Colonic mucosa (tissue), 4 donors: ENCODE data around the gene ATP6V1G3. TPM values are rescaled to one million over a fixed set of nuclear protein-coding genes. Genes with fewer than 3 reads are reported as not detected.
"Not testable (repeated sequence)": the region's sequence is repeated elsewhere in the genome, so short reads cannot be mapped to it uniquely, and the experiment has no call there.

Experiments used
- DNase-seq: peaks from one replicate; pipeline ENCODE4 v3.0.0-alpha.2; 2020
- H3K27ac ChIP-seq: fragments of 200-600 bp; one replicate; pipeline ENCODE4 v1.8.0; 2021
- H3K27me3 ChIP-seq: fragments of 200-600 bp; one replicate; pipeline ENCODE4 v1.8.0; 2021
- H3K36me3 ChIP-seq: fragments of 200-600 bp; one replicate; pipeline ENCODE4 v1.8.0; 2021
- H3K4me1 ChIP-seq: fragments of 200-600 bp; one replicate; pipeline ENCODE4 v1.8.0; 2021; ENCODE audit warnings: mild to moderate bottlenecking
- H3K4me3 ChIP-seq: fragments of 200-600 bp; one replicate; pipeline ENCODE4 v1.8.0; 2021
- H3K9ac ChIP-seq, 2 donors: one replicate each; pipeline ENCODE4 v1.7.0; 2013; ENCODE audit warnings: control low read depth in 2 of 2, low read depth in 2 of 2, low read length in 2 of 2
- H3K9me3 ChIP-seq: fragments of 200-600 bp; one replicate; pipeline ENCODE4 v1.8.0; 2021
- CTCF ChIP-seq: fragments of 200-600 bp; IDR thresholded peaks from one replicate; pipeline ENCODE4 v1.8.0; 2022; ENCODE audit warnings: antibody characterized with exemption, mild to moderate bottlenecking
- intact Hi-C: fragments of 100-400 bp; cut with DNase I; formaldehyde crosslinking; loops from one replicate; pipeline ENCODE4 v1.14.1; 2022
- total RNA-seq, 2 donors: library from RNA; stranded (reverse); fragmentation: NEBNext Ultra II Directional in 1 of 2; extraction: Animal tissue kit (Norgen Biotek cat#: 25700) in 1 of 2; gene quantifications; one replicate each; pipeline ENCODE4 v1.2.1, GENCODE V29; 2021
- donor health status: healthy.
- donor health status: DM: no; HTN: no; CAD: no.
- donor health status: DM: no; HTN: no; CAD: no.

The ATP6V1G3 gene
- total RNA-seq, 2 donors from 2014 or later: not detected

- Histone ChIP-seq H3K36me3 (no peaks in the 10 kb centered on the region), H3K27ac (no peak overlapping the region), H3K4me1 (no peaks in the 10 kb centered on the region), H3K9me3 (no peaks in the 10 kb centered on the region), H3K27me3 (no peaks in the 10 kb centered on the region), H3K4me3 (no peak overlapping the region), H3K9ac (no peak overlapping the region)
- TF ChIP-seq CTCF: no peak
- DNase-seq: no peak
- intact Hi-C loops: no loop called here
These were observed 53.6 kb downstream of the ATP6V1G3 start for GRCh38 chr1:198486903-198487302.

- H3K4me1 ChIP-seq: no peaks in the 10 kb centered on the region
- H3K9ac ChIP-seq: no peak overlapping the region
- no peaks in the 10 kb centered on the region for H3K27me3 ChIP-seq
- no peaks in the 10 kb centered on the region for H3K9me3 ChIP-seq
- no peaks in the 10 kb centered on the region for H3K36me3 ChIP-seq
- no peak overlapping the region for H3K27ac ChIP-seq
- no peak for DNase-seq
- no peak for TF ChIP-seq CTCF
- H3K4me3 ChIP-seq: no peak overlapping the region
- intact Hi-C loops: no loop called here
These were observed 56.8 kb downstream of the ATP6V1G3 start for GRCh38 chr1:198483645-198484044.

- no peaks in the 10 kb centered on the region for H3K9me3 ChIP-seq
- H3K4me1 ChIP-seq: no peaks in the 10 kb centered on the region
- intact Hi-C loops: no loop called here
- no peak overlapping the region for H3K9ac ChIP-seq
- no peak overlapping the region for H3K4me3 ChIP-seq
- H3K36me3 ChIP-seq: no peaks in the 10 kb centered on the region
- no peak for DNase-seq
- H3K27ac ChIP-seq: no peak overlapping the region
- no peaks in the 10 kb centered on the region for H3K27me3 ChIP-seq
- no peak for TF ChIP-seq CTCF
These were observed 57.5 kb downstream of the ATP6V1G3 start for GRCh38 chr1:198483006-198483405.

GRCh38 chr1:198481661-198482060 lies 58.8 kb downstream of the ATP6V1G3 start:
- Histone ChIP-seq H3K36me3 (no peaks in the 10 kb centered on the region), H3K27ac (no peak overlapping the region), H3K27me3 (no peaks in the 10 kb centered on the region)

GRCh38 chr1:198480876-198481275 lies 59.6 kb downstream of the ATP6V1G3 start:
- Histone ChIP-seq H3K36me3 (no peaks in the 10 kb centered on the region), H3K27ac (no peak overlapping the region), H3K9ac (no peak overlapping the region), H3K4me1 (no peaks in the 10 kb centered on the region), H3K4me3 (no peak overlapping the region), H3K27me3 (no peaks in the 10 kb centered on the region), H3K9me3 (no peaks in the 10 kb centered on the region)
- DNase-seq: no peak
- intact Hi-C loops: no loop called here
- no peak for TF ChIP-seq CTCF

More at GRCh38 chr1:198481661-198482060, 58.8 kb downstream of the ATP6V1G3 start:
- intact Hi-C loops: no loop called here
- Histone ChIP-seq H3K4me3 (no peak overlapping the region), H3K9ac (no peak overlapping the region), H3K9me3 (no peaks in the 10 kb centered on the region), H3K4me1 (no peaks in the 10 kb centered on the region)
- no peak for DNase-seq
- TF ChIP-seq CTCF: no peak

- H3K4me3 ChIP-seq: not testable (repeated sequence)
These were observed 63.1 kb downstream of the ATP6V1G3 start for GRCh38 chr1:198477354-198477753.

More at GRCh38 chr1:198477354-198477753, 63.1 kb downstream of the ATP6V1G3 start:
- H3K36me3 ChIP-seq, H3K27ac ChIP-seq, H3K4me1 ChIP-seq, intact Hi-C loops, DNase-seq, H3K27me3 ChIP-seq, H3K9me3 ChIP-seq, H3K9ac ChIP-seq: not testable (repeated sequence)

Other genes starting within 250 kb of the ATP6V1G3 start
- gene PTPRC, start 98.4 kb upstream of the ATP6V1G3 start, total RNA-seq: 10 to 100 TPM; 11.2 to 18.7 TPM